Measurements from ENCODE around the gene DCTN1.
"Not testable (repeated sequence)": the region's sequence is repeated elsewhere in the genome, so short reads cannot be mapped to it uniquely, and the experiment has no call there.

Gene DCTN1

DNA sequence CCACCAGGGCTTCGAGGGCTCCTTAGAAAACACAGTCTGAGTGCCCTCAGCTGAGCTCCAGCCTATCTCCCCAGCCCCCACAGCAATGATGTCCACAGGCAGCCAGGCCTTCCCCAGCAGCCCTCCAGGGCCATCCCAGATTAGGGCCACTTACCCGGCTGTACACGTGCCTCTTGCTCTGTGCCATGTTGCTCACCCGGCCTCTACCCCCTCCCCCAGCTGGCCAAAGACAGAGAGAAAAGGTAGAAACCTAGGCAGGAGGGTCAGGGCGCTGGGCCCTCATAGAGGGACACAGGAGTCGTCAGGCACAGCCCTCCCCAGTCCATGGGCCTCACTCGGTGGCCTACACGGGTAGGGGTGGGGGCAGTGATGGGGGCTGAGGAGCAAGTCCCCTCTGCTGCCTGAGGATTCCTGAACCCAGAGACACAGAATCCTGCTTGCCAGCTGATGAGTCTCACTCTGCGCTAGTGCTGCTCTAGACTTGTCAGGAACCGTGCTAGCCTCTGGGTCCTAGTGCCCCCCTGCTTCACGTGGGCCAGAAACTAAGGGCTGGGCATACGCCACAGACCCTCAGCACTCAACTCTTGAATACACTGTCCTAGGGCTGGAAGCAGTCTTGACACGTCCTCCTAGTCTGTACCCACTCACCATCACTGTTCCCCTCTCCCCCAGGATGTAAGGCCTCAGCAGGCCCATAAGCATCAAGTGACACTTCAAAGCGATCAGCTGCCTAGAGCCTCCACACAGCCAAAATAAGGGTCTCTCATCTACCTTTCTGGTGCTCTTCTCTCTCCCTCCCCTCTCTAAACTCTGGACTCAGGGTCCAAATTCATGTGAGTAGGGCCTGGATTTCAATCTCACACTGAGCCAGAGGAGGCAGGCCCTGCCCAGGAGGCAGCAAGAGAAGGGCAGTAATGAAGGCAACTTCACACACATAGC, at the start of gene DCTN1:
DCTN1 (minus strand) TSS at position 461 of the 939 bp plus-strand sequence; CDS start at position 187, 274 bp downstream.
- no peak for DNase-seq (ENCODE audit: low read depth in 2 of 3, low spot score in 2 of 3)

DNA sequence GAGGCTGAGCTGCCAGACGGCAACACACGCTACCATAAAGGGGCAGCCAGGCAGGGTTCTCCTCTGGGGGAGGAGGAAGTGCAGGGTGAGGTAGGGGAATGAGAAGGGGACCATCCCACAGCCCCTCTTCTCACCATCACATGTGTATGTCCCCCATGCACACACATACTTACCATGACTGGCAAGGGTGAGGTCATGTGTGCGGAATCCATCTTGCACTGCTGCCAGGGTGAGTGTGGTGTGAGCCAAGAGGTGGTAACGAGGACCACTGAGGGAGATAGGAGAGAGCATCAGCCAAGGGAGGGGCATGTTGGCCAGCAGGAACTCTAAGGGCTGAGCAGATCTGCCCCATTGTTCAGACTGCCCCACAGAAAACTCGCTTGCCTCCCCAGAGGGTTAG, 48.6 kb upstream of the DCTN1 start:
- no peak for DNase-seq (ENCODE audit: low read depth in 2 of 3, low spot score in 2 of 3)

DNA sequence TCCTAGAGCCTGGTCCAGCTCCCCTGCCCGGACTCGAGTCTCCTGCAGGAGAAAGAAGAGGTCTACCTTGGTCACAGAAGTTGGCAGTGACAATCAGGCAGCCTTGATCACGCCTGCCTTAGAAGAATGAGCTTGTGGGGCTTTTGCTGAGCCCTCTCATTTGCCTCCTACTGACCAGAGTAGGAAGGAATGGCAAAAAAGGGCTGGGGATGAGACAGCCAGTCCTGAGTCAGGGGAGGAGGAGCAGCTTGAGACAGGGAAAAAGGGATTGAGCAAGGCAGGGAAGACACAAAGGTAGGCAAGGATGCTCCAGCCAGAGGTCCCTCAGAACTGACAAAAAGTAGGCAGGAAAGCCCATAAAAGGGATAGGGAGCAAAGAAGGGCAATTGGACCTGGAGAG, 47.4 kb upstream of the DCTN1 start:
- DNase-seq (ENCODE audit: low read depth in 2 of 3, low spot score in 2 of 3) = no peak

DNA sequence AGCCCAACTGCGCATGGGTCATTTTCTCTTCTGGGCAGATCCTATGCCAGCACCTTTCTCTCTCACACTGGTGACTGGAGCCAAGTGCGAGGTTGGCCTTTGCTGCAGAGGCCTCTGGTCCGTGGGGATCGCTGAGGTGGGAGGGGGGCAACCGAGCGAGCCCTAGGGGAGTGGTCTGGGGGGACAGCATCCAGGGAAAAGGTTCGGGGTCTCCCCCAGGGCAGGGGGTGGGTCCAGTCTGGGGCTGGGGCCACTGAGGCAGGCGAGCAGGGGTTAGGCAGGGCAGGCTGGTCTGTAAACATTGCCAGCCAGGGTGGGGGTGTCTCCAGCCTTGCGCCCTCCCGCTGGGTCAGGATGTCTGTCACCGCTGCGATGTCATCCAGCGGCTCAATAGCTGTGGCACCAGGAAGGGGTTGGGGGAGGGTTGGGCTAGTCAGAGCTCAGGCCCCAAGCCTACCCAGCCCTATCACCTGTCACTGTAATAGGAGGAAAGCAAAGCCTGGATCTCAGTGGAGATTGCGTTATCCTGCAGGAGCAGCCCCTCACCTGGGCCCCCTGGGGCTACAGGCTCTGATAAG, 46.2 kb upstream of the DCTN1 start:
- no peak for DNase-seq (ENCODE audit: low read depth in 2 of 3, low spot score in 2 of 3)

DNA sequence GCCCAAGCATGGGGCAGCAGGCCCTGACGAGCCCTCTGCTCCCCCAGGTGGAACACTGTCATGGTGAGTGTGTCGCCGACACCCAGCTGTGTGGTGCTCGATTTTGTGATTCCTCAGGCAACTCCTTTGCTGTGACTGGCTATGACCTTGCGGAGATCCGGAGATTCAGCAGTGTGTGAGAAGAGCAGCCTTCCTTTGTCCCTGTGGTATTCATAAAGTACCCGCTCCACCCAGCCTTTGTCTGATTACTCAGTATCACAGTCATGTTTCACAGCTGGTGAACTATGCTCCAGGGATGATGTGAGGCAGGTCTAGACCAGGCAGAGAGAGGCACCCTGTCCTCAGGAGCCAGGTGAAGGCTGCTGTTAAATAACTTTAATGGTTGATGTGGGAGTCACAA, 45.4 kb upstream of the DCTN1 start:
- no peak for DNase-seq (ENCODE audit: low read depth in 2 of 3, low spot score in 2 of 3)

DNA sequence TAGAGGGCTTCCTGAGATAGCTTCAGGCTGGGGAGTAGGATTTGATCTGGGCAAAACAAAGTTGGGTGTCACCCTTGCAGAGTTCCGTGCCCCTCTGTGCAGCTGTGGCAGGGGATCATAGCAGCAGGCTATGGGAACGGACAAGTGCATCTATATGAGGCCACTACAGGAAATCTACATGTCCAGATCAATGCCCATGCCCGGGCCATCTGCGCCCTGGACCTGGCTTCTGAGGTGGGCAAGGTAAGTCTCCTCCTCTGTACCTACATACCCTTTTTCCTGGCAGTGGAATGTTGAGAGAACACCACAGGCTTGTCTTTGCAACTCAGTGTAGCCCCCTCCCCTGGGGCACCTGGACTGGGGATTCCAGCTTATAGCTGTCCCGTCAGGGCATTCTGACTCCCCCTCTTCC, 44.9 kb upstream of the DCTN1 start:
- no peak for DNase-seq (ENCODE audit: low read depth in 2 of 3, low spot score in 2 of 3)

DNA sequence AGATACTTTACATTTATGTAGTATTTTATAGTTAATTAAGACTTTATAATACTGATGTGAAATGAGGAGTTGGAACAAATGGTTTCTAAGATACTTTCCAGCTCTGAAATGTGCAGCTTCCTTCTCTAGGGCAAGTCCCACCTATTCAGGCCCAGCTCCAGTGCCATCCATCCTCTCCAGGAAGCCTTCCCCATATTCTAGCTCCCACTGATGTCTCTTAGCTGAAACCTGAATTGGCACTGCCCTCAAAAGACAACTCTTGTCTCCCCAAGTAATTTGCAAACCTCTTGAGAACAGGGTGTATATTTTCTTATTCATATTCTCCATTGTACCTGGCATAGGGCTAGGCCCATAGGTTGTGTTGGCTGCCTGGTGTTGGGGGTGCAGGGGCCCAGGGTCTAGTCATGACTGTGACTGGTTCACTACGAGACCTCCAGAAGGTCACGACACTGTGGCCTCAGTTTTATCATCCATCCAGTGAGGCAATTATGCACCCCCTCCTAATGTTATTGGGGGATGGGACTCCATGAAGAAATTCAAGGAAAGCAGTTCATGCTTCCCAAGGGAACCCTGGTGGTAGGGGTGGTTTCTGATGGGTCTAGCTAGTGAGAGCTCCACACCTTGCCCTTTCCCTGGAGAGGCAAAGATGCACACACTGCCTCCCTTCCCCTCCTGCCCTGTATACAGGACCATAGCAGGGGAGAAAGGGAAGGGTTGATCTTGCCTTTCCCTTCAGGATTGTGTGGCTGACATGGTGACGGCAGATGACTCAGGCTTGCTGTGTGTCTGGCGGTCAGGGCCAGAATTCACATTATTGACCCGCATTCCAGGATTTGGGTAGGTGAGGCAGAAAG, 44.3 kb upstream of the DCTN1 start:
- DNase-seq (ENCODE audit: low read depth in 2 of 3, low spot score in 2 of 3) = no peak

DNA sequence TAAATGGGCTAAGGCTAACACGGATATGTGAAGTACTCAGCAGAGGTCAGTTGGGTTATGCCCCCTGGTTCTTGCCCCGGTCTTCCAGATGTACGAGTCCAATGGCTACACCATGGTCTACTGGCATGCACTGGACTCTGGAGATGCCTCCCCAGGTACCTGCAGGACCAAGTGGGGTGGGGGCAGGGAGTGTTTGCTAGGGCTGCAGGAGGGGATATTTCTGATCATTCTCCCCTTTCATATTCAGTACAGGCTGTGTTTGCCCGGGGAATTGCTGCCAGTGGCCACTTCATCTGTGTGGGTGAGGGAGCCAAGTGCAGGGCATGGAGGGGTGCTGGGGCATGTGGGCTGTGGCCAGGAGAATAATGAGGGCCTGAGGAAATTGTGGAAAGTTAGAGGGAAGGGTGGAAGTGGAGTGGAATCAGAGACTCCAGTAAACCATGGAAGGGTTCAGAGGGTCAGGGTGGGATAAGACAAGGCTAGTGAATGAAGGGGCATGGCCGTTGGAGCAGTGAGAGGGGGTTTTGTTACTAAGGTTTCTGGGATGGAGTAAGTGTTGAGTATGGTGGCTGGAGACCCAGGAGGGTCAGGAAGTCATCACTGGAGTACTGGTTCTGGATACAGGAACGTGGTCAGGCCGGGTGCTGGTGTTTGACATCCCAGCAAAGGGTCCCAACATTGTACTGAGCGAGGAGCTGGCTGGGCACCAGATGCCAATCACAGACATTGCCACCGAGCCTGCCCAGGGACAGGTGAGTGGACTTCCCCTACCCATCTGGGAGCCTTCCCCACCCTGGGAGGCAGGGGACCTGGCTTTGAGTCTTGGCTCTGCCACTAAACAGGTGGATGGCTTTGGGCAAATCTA, 43.4 kb upstream of the DCTN1 start:
- no peak for DNase-seq (ENCODE audit: low read depth in 2 of 3, low spot score in 2 of 3)

DNA sequence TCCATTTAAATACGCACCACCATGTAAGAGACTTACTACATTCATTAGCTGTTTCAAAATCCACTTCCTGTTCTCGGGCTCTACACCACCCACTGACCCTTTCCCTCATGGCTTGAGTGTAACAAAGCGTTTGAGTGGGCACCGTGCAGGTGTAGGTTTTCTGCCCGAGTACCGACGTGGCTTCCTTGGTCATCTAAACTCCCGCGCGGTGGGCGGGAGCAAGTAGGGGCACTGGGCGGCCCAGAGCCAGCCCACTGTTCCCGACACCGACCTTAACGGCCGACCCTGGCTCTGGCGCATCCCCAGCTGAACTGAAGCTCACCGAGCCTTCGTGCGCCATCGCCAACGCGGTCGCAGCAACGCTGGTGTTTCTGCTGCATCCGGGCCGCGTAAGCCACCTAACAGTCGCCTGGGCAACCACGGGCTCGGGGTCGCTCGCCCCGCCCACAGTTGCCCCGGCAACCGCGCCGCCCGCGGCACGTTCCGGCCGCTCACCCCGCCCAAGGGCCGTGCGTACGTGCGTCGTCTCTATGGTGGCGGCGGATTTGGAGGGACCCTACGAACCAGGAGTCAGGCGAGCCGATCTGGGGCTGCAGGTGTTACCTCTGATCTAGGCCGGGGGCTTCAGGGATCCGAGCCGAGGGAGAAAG, 41.2 kb upstream of the DCTN1 start, which contains the start of the genes C2orf81 and WDR54:
C2orf81 (minus strand) TSS at position 399 of the 650 bp plus-strand sequence; CDS start at position 340, 59 bp downstream.
WDR54 (plus strand) TSS at position 510 of the 650 bp plus-strand sequence. CDS start 424 bp downstream, outside the sequence.
- DNase-seq (ENCODE audit: low read depth in 2 of 3, low spot score in 2 of 3) = peak; percentile 88 to 97 (median 93)

DNA sequence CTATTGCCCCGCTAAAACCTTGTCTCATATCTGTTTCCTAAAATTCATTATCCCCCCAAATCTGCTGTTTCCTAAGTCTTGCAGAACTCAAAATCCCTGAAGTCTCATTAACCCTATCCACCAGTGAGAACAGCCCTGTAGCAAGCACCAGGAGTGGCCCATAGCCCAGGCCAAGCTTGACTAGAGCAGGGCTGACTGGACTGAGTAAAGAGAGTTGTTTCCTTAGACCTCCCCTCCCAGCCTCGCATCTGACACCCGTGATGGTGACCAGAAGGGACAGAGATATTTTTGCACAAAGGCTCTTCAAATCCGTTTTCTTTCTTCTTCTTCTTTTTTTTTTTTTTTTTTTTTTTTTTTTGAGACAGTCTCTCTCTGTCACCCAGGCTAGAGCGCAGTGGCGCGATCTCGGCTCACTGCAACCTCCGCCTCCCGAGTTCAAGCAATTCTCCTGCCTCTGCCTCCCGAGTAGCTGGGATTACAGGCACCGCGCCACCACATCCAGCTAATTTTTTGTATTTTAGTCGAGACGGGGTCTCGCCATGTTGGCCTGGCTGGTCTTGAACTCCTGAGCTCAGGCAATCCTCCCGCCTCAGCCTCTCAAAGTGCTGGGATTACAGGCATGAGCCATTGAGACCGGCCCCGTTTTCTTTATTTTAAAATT, 40.5 kb upstream of the DCTN1 start:
- DNase-seq (ENCODE audit: low read depth in 2 of 3, low spot score in 2 of 3) = not testable (repeated sequence)

DNA sequence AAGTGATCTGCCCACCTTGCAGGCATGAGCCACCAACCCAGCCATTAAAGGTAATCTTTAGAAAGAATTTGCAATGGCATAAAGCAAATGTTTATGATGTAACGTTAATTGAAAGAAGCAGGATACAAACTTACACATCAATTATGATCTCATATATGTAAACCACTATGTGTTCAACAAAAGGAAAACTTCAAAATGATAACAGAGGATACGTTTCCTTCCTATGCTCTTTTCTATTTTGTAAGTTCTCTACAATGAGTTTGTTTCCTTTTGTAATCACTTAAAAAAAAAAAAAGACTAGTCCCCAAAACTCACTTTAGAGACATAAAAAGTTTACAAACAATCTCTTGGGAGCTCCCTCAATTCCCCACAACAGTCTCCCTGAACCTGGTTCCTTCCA, 39.9 kb upstream of the DCTN1 start:
- no peak for DNase-seq (ENCODE audit: low read depth in 2 of 3, low spot score in 2 of 3)

DNA sequence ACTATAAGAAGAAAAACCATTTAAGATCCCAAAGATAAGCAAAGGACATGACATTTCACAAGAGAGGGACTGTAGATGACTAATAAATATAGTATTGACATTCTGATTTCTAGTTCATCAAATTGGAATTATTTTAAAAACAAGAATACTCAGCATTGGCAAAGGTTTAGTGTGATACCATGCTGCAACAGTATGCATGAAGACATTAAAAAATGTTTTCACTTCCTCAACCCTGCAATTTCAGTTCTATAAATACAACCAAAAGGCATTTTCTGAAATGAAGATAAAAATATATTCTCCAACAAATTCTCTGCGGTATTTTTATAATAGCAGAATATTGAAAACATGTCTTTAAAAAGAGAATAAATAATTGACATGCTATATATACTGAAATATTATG, 39.2 kb upstream of the DCTN1 start:
- DNase-seq (ENCODE audit: low read depth in 2 of 3, low spot score in 2 of 3) = no peak

DNA sequence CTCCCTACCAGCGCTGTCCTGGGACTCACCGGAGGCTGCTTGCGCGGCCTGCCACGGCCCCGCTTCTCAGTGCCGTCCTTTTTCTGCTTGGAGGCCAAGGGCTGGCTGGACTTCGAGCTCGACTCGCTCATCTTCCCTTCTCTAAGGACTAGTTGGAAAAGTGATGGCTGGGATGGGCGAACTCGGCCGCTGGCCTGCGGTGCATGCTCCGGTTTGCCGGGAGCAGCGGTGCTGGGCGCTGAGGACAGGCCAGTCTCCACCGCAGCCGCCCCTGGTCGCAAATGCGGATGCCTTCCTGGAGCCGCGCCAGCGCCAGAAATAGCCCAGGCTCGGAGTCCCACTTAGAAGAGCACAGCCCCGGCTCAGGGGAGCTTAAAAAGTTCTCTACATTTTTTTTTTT, 38.2 kb upstream of the DCTN1 start:
- no peak for DNase-seq (ENCODE audit: low read depth in 2 of 3, low spot score in 2 of 3)

DNA sequence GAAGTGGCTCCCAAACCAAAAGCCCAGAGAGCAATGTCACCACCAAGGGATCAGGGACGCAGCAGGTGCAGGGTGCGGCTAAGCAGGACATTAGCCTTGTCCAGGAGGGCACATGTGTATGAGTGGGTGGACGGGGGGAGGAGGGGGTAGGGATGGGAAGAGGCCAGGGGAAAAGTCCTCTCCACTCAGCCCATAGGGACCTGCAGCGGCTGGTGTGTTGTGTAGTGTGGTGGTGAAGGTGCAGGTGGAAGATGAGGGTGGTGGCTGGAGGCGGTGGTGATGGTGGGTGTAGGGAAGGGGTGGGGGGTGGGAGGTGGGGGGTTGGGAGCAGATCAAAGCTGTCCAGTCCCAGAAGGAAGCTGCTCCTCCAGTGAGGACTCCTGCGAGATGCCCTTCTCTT, 37.7 kb upstream of the DCTN1 start:
- no peak for DNase-seq (ENCODE audit: low read depth in 2 of 3, low spot score in 2 of 3)

DNA sequence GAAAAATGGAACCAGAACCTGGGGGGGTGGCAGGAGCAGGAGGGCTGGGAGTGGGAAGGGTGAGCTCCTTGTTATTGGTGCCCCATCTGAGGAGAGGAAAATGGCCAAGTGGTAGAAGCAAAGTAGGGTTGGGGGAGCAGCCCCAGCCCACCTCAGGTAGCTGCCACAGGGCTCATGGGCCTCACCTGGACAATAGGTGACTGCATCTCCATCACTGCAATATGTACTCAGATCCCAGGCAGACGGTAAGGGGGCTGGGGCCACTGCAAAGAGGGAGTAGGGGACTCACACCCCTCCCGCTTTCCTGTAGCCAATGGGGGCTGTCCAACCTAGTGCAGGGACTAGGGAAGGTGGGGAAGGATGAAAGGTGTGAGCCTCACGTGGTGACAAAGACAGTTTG, 37.1 kb upstream of the DCTN1 start:
- no peak for DNase-seq (ENCODE audit: low read depth in 2 of 3, low spot score in 2 of 3)

DNA sequence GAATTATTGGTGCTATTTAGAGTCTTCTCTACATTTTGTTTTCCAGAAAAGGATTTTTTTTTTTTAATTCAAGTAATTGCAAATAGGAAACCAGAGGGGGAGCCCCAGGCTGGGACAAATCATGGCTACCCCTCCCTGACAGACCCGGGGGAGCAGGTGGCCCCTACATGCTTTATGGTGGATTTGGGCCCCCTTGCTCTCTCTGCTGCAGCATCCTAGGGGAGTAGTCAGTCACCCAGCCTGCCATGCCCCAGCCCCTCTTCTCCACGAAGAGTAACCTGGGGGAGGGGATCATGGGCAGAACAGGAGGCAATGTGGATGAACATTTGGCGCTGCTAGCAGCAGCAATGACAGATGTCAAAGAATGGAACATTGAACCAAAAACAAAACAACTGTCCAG, 36.7 kb upstream of the DCTN1 start:
- DNase-seq (ENCODE audit: low read depth in 2 of 3, low spot score in 2 of 3) = no peak

DNA sequence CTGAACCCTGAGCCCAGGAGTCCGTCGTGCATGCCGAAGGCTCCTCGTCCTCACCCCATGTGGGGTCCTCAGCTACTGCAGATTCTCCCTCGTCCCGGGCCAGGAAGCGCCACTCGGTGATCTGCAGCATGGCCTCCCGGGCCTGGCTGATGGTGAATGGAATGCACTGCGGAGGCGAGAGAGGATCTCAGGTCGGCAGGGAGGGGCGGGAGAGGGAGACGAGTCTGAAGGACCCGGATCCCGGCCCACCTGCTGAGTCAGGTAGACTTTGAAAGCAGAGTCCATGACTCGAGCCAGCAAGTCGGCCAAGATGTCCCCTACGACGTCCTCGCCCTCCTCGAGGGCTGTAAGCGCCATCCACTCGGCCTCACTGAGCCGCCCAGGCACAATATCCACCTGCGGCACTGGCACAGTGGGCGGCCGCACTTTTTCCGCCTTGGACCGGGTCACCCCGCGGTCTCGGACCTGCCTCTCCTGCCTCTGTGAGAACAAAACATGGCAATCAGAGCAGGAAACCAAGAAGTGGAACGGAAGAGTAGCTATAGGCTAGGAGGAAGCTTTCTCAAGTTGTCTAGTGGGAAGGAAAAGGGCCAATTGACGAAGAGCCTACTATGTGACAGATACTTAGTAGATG, 35.8 kb upstream of the DCTN1 start:
- no peak for DNase-seq (ENCODE audit: low read depth in 2 of 3, low spot score in 2 of 3)

DNA sequence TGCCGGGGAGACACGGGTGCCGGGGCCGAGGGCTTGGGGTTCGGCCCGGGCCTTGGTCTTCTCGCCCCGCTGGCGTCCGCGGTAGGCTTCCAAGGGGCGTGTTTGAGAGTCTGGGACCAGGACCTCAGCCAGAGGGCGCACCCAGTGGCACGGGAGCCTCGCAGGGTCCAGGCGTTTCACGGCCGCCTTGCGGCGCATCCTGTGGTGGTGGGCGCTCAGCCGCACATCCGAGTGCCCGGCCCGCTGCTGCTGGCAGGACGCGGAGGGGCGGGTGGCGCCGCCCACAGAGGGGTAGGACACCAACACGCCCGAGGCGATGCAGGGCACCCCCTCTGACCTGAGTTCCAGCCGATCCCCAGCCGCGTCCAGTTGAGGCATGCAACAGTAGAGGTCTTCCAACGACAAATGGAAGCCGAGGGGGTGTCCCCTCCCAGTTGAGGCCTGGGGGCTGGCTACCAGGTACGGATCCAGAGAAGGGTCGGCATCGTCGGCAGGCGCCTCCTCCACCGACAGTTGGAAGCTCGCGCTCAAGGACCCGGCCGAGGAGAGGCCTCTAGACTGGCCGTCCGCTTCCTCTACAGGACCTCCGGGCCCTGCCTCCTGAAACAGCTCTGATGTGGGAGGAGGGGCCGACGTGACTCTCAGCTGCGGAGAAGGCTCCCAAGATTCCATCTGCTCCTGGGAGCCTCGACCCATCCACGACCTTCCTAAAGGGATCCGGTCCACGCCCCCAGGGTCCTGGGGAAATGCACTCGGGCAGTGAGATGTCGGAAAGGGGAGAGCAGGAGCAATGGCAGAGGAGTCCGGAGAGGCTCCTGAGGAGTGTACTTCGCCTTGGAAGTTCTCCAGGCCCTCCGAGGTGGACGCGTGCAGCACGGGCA, 35.0 kb upstream of the DCTN1 start:
- no peak for DNase-seq (ENCODE audit: low read depth in 2 of 3, low spot score in 2 of 3)
